Prostate gland (tissue), 2 donors: ENCODE results near the gene ANO2.

ENCODE experiments used
- POLR2A ChIP-seq: fragments of 450-650 bp; IDR thresholded peaks from one replicate; pipeline ENCODE4 v1.6.1; 2016; ENCODE audit warnings: antibody characterized with exemption, mild to moderate bottlenecking
- POLR2AphosphoS5 ChIP-seq: sonication (generic); formaldehyde crosslinking; IDR thresholded peaks from one replicate; pipeline ENCODE4 v1.6.1; 2017; ENCODE audit warnings: antibody characterized with exemption
- TF ChIP-seq, protein P1 (sequence below), 4 experiments: fragments of 200-600 bp in 2 of 4; fragments of 450-650 bp in 2 of 4; sonication (generic) in 2 of 4; IDR thresholded peaks; 1 replicate in 3 of 4; 2 replicates in 1 of 4; pipeline ENCODE4 v1.5.1; 2016 to 2019; ENCODE audit warnings: antibody characterized with exemption in 4 of 4, mild to moderate bottlenecking in 2 of 4, moderate library complexity in 2 of 4

GRCh38 chr12:5548152-5548943, 396.7 kb downstream of the ANO2 start:
- TF ChIP-seq, protein P1, sequence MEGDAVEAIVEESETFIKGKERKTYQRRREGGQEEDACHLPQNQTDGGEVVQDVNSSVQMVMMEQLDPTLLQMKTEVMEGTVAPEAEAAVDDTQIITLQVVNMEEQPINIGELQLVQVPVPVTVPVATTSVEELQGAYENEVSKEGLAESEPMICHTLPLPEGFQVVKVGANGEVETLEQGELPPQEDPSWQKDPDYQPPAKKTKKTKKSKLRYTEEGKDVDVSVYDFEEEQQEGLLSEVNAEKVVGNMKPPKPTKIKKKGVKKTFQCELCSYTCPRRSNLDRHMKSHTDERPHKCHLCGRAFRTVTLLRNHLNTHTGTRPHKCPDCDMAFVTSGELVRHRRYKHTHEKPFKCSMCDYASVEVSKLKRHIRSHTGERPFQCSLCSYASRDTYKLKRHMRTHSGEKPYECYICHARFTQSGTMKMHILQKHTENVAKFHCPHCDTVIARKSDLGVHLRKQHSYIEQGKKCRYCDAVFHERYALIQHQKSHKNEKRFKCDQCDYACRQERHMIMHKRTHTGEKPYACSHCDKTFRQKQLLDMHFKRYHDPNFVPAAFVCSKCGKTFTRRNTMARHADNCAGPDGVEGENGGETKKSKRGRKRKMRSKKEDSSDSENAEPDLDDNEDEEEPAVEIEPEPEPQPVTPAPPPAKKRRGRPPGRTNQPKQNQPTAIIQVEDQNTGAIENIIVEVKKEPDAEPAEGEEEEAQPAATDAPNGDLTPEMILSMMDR (IDR thresholded peaks at IDR 0.05), result no peak
- TF ChIP-seq POLR2A (no peak), POLR2AphosphoS5 (no peak)
